ENCODE data around the gene SH2D6.

The SH2D6 gene

DNA sequence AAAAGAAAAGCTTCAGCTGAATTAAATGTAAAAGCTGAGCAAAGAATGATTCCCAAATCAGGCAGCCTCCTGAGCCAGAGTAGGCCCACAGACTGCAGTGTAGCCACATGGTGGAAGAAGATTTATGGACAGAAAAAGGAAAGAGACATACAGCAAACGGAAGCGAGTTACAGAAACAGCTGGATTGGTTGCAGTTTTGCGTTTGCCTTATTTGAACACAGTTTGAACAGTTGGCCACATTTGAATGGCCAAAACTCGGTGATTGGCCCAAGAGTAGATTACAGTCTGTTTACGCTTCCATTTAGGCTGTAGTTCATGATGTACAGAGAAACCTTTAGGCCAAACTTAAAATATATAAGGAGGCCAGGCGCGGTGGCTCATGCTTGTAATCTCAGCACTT, 35.1 kb downstream of the SH2D6 start:
- POLR2A ChIA-PET: no interaction called here

DNA sequence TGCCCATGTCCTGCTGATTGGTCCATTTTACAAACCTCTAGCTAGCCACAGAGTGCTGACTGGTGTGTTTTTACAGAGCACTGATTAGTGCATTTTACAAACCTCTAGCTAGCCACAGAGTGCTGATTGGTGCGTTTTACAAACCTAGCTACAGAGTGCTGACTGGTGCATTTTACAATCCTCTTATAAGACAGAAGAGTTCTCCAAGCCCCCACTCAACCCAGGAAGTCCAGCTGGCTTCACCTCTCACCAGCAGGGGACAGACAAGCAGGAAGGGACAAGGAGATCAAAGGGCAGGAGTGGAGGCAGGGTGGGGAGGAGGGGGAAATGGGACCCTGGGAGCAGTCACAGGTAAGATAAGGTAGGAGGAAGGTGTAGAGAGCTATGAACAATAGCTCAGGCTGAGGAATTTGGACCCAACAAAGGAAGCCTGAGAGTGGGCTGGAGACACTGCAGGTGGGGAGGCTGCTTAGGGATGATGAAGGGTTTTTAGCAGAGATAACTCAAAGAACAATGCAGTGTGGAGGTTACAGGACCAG, 37.1 kb downstream of the SH2D6 start:
- Histone ChIP-seq H3K36me3 (ENCODE audit: control insufficient read depth in 2 of 2, insufficient read depth in 1 of 2, low read length in 2 of 2) (no peaks in the 10 kb centered on the region), H3K4me1 (ENCODE audit: control insufficient read depth, insufficient read depth, low read length) (no peaks in the 10 kb centered on the region), H3K27ac (ENCODE audit: extremely low read depth, low read depth, low read length) (no peak overlapping the region), H3K4me3 (ENCODE audit: low read depth, low read length) (no peak overlapping the region), H3K9me3 (ENCODE audit: control insufficient read depth, insufficient read depth, low read depth, low read length) (no peaks in the 10 kb centered on the region)
- TF ChIP-seq, protein P1, sequence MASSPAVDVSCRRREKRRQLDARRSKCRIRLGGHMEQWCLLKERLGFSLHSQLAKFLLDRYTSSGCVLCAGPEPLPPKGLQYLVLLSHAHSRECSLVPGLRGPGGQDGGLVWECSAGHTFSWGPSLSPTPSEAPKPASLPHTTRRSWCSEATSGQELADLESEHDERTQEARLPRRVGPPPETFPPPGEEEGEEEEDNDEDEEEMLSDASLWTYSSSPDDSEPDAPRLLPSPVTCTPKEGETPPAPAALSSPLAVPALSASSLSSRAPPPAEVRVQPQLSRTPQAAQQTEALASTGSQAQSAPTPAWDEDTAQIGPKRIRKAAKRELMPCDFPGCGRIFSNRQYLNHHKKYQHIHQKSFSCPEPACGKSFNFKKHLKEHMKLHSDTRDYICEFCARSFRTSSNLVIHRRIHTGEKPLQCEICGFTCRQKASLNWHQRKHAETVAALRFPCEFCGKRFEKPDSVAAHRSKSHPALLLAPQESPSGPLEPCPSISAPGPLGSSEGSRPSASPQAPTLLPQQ (tag by site-specific recombination; IDR thresholded peaks at IDR 0.05): no peak
- TF ChIP-seq ZNF830 (tag by site-specific recombination; IDR thresholded peaks at IDR 0.05; ENCODE audit: low read depth) (no peak), KLF16 (tag by site-specific recombination; IDR thresholded peaks at IDR 0.05) (no peak), ZNF175 (tag by site-specific recombination; IDR thresholded peaks at IDR 0.05) (no peak), ZNF792 (tag by site-specific recombination; IDR thresholded peaks at IDR 0.05) (no peak), ZNF274 (IDR thresholded peaks at IDR 0.05; ENCODE audit: low read length) (no peak), ZNF274 (tag by site-specific recombination; IDR thresholded peaks at IDR 0.05; ENCODE audit: borderline replicate concordance) (no peak), ZNF24 (tag by site-specific recombination; IDR thresholded peaks at IDR 0.05) (no peak), ZNF501 (tag by site-specific recombination; IDR thresholded peaks at IDR 0.05) (no peak), IKZF3 (tag by site-specific recombination; IDR thresholded peaks at IDR 0.05) (no peak)
- TF ChIP-seq, protein P2, sequence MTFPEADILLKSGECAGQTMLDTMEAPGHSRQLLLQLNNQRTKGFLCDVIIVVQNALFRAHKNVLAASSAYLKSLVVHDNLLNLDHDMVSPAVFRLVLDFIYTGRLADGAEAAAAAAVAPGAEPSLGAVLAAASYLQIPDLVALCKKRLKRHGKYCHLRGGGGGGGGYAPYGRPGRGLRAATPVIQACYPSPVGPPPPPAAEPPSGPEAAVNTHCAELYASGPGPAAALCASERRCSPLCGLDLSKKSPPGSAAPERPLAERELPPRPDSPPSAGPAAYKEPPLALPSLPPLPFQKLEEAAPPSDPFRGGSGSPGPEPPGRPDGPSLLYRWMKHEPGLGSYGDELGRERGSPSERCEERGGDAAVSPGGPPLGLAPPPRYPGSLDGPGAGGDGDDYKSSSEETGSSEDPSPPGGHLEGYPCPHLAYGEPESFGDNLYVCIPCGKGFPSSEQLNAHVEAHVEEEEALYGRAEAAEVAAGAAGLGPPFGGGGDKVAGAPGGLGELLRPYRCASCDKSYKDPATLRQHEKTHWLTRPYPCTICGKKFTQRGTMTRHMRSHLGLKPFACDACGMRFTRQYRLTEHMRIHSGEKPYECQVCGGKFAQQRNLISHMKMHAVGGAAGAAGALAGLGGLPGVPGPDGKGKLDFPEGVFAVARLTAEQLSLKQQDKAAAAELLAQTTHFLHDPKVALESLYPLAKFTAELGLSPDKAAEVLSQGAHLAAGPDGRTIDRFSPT (tag by site-specific recombination; IDR thresholded peaks at IDR 0.05): no peak
- ChIA-PET POLR2A (interaction anchor here (1.5 kb wide), 1 partner anchor 83 kb away, joined by 4 read pairs; the partner anchor contains the start of gene MAT2A), CTCF (interaction anchor here (0.6 to 1.5 kb wide), 3 partner anchors 34 to 508 kb away, joined by 3 to 6 read pairs (median 4); no protein-coding TSS in a partner anchor)

More for the DNA sequence above, 35.1 kb downstream of the SH2D6 start:
- Histone ChIP-seq H3K4me3 (ENCODE audit: low read depth, low read length) (no peak overlapping the region), H3K4me1 (ENCODE audit: control insufficient read depth, insufficient read depth, low read length) (no peaks in the 10 kb centered on the region), H3K36me3 (ENCODE audit: control insufficient read depth in 2 of 2, insufficient read depth in 1 of 2, low read length in 2 of 2) (no peaks in the 10 kb centered on the region), H3K9me3 (ENCODE audit: control insufficient read depth, insufficient read depth, low read depth, low read length) (no peaks in the 10 kb centered on the region), H3K27ac (ENCODE audit: extremely low read depth, low read depth, low read length) (no peak overlapping the region)
- TF ChIP-seq ZEB2 (tag by site-specific recombination; IDR thresholded peaks at IDR 0.05) (no peak), ZNF530 (tag by site-specific recombination; IDR thresholded peaks at IDR 0.05; ENCODE audit: low read depth) (no peak), ZNF202 (tag by site-specific recombination; IDR thresholded peaks at IDR 0.05; ENCODE audit: borderline replicate concordance) (no peak), SCRT2 (tag by site-specific recombination; IDR thresholded peaks at IDR 0.05) (no peak), ZNF560 (tag by site-specific recombination; IDR thresholded peaks at IDR 0.05; ENCODE audit: borderline replicate concordance) (no peak), SP2 (tag by site-specific recombination; IDR thresholded peaks at IDR 0.05) (no peak), SP3 (tag by site-specific recombination; IDR thresholded peaks at IDR 0.05) (no peak), ZNF555 (tag by site-specific recombination; conservative IDR thresholded peaks at IDR 0.05) (no peak)
- CTCF ChIA-PET: interaction anchor here (0.6 to 0.7 kb wide), 2 partner anchors 97 to 120 kb away, joined by 3 to 4 read pairs; no protein-coding TSS in a partner anchor

DNA sequence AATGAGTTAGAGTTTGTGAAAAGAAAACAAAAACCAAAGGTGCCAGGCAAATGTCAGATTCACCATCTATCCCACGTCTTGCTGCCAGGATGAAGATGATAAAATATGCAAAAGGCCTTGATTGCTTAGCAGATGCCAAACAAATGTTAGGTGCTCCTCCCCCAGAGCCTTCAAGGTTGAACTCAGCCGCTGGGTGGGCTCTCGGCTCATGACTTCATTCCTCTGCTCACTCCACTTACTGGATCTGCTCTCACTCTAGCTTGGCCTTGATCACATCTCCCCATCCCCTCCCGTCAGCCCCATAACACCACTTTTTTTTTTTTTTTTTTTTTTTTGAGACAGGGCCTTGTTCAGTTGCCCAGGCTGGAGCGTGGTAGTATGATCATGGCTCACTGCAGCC, 38.5 kb downstream of the SH2D6 start:
- ChIA-PET CTCF (interaction anchor here (0.5 to 0.8 kb wide), 2 partner anchors 50 to 93 kb away, joined by 3 to 4 read pairs; no protein-coding TSS in a partner anchor), POLR2A (interaction anchor here (1.4 kb wide), 1 partner anchor 82 kb away, joined by 3 read pairs; the partner anchor contains the start of gene MAT2A)
- Histone ChIP-seq H3K4me3 (ENCODE audit: low read depth, low read length) (no peak overlapping the region), H3K9me3 (ENCODE audit: control insufficient read depth, insufficient read depth, low read depth, low read length) (no peaks in the 10 kb centered on the region), H3K4me1 (ENCODE audit: control insufficient read depth, insufficient read depth, low read length) (no peaks in the 10 kb centered on the region), H3K36me3 (ENCODE audit: control insufficient read depth in 2 of 2, insufficient read depth in 1 of 2, low read length in 2 of 2) (no peaks in the 10 kb centered on the region), H3K27ac (ENCODE audit: extremely low read depth, low read depth, low read length) (no peak overlapping the region)
- TF ChIP-seq ZNF133 (tag by site-specific recombination; IDR thresholded peaks at IDR 0.05): no peak
- no peak for TF ChIP-seq YY2 (tag by site-specific recombination; IDR thresholded peaks at IDR 0.05)
- TF ChIP-seq, protein P3, sequence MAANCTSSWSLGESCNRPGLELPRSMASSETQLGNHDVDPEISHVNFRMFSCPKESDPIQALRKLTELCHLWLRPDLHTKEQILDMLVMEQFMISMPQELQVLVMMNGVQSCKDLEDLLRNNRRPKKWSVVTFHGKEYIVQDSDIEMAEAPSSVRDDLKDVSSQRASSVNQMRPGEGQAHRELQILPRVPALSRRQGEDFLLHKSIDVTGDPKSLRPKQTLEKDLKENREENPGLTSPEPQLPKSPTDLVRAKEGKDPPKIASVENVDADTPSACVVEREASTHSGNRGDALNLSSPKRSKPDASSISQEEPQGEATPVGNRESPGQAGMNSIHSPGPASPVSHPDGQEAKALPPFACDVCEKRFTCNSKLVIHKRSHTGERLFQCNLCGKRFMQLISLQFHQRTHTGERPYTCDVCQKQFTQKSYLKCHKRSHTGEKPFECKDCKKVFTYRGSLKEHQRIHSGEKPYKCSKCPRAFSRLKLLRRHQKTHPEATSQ (tag by site-specific recombination; IDR thresholded peaks at IDR 0.05): no peak
- TF ChIP-seq, protein P4, sequence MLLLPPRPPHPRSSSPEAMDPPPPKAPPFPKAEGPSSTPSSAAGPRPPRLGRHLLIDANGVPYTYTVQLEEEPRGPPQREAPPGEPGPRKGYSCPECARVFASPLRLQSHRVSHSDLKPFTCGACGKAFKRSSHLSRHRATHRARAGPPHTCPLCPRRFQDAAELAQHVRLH (tag by site-specific recombination; IDR thresholded peaks at IDR 0.05): no peak
- TF ChIP-seq ZNF571 (tag by site-specific recombination; IDR thresholded peaks at IDR 0.05): no peak
- no peak for TF ChIP-seq ZNF621 (tag by site-specific recombination; IDR thresholded peaks at IDR 0.05)
- TF ChIP-seq ZNF830 (tag by site-specific recombination; IDR thresholded peaks at IDR 0.05; ENCODE audit: low read depth): no peak
- TF ChIP-seq ZNF366 (tag by site-specific recombination; conservative IDR thresholded peaks at IDR 0.05): no peak
- TF ChIP-seq ZNF791 (tag by site-specific recombination; IDR thresholded peaks at IDR 0.05): no peak
- TF ChIP-seq SP2 (tag by site-specific recombination; IDR thresholded peaks at IDR 0.05): no peak
- TF ChIP-seq ZXDB (tag by site-specific recombination; IDR thresholded peaks at IDR 0.05): no peak

Data from HEK293 (cell line).